ENCODE measurements around the gene RBBP8NL. TPM values are rescaled to one million over a fixed set of nuclear protein-coding genes. Genes with fewer than 3 reads are reported as not detected.

The RBBP8NL gene
- total and polyA plus RNA-seq, 9 of the 15 experiments (the other 6 are each of a cell fraction or from before 2014, with no cell fraction given) = not detected

DNA sequence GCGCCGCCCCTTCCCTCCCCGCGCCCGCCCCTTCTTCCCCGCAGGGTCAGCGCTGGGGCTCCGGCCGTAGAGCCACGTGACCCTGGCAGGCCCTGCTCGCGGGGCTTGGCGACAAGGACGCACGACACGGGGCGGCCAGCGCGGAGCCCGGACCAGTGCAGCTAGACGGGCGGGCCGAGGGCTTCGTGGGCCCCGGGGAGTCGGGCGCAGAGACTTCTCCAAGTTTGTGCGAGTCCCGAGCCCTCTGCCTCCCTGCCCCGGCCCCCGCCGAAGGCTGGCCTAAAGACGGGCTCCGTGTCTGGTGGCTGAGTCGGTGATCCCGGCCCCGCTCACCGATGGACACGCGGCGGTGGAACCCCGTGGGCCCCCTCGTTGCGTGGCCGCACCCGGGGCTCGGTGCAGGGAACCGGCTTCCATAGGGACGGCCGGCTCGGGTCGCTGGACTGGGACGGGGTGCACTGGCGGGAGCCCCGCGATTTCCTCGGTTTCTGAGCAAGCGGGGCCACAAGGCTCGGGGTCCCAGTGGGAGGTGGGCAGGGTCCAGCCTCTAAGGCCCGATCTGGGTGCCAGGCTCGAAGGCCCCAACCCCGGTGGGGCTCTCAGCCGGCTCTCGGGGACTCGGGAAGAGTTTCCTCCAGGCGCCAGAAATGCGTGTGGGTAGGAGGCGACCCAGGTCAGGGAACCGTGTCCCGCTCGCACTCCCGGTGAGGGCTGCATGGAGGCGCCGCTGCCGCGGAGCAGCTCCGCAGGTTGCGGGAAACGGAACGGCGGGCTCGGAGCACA, 48.9 kb upstream of the RBBP8NL start (continued):
- TF ChIP-seq, protein P1, sequence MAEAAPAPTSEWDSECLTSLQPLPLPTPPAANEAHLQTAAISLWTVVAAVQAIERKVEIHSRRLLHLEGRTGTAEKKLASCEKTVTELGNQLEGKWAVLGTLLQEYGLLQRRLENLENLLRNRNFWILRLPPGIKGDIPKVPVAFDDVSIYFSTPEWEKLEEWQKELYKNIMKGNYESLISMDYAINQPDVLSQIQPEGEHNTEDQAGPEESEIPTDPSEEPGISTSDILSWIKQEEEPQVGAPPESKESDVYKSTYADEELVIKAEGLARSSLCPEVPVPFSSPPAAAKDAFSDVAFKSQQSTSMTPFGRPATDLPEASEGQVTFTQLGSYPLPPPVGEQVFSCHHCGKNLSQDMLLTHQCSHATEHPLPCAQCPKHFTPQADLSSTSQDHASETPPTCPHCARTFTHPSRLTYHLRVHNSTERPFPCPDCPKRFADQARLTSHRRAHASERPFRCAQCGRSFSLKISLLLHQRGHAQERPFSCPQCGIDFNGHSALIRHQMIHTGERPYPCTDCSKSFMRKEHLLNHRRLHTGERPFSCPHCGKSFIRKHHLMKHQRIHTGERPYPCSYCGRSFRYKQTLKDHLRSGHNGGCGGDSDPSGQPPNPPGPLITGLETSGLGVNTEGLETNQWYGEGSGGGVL (CRISPR knock-in tag; IDR thresholded peaks at IDR 0.05) = no peak
- TF ChIP-seq MCM5 (IDR thresholded peaks at IDR 0.05; ENCODE audit: low read depth) (no peak), ZFP36 (IDR thresholded peaks at IDR 0.05; ENCODE audit: low read depth, low read length, partially characterized antibody) (peak; percentile 57), EP300 (IDR thresholded peaks at IDR 0.05; ENCODE audit: low read length) (no peak), U2AF2 (optimal IDR thresholded peaks at IDR 0.05; ENCODE audit: low read depth, low read length) (no peak), HSF4 (CRISPR knock-in tag; IDR thresholded peaks at IDR 0.05; ENCODE audit: borderline replicate concordance) (no peak), PCBP2 (IDR thresholded peaks at IDR 0.05; ENCODE audit: low read depth, low read length, poor library complexity, severe bottlenecking) (no peak), HNRNPUL1 (IDR thresholded peaks at IDR 0.05; ENCODE audit: low read length) (no peak), ARNT (IDR thresholded peaks at IDR 0.05) (no peak), STAT5B (CRISPR knock-in tag; IDR thresholded peaks at IDR 0.05) (no peak), SAP30 (IDR thresholded peaks at IDR 0.05; ENCODE audit: borderline replicate concordance, insufficient read depth, low read depth, low read length, poor library complexity, severe bottlenecking) (no peak), IRF2 (CRISPR knock-in tag; IDR thresholded peaks at IDR 0.05) (no peak), TARDBP (IDR thresholded peaks at IDR 0.05) (no peak), TEAD1 (CRISPR knock-in tag; IDR thresholded peaks at IDR 0.05) (peak in 1 of 2 experiments; percentile 92; a peak in 2 of 4 replicates), KLF10 (CRISPR knock-in tag; IDR thresholded peaks at IDR 0.05) (no peak)
- TF ChIP-seq, protein P2, sequence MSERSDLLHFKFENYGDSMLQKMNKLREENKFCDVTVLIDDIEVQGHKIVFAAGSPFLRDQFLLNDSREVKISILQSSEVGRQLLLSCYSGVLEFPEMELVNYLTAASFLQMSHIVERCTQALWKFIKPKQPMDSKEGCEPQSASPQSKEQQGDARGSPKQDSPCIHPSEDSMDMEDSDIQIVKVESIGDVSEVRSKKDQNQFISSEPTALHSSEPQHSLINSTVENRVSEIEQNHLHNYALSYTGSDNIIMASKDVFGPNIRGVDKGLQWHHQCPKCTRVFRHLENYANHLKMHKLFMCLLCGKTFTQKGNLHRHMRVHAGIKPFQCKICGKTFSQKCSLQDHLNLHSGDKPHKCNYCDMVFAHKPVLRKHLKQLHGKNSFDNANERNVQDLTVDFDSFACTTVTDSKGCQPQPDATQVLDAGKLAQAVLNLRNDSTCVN (CRISPR knock-in tag; IDR thresholded peaks at IDR 0.05) = no peak
- TF ChIP-seq, protein P3, sequence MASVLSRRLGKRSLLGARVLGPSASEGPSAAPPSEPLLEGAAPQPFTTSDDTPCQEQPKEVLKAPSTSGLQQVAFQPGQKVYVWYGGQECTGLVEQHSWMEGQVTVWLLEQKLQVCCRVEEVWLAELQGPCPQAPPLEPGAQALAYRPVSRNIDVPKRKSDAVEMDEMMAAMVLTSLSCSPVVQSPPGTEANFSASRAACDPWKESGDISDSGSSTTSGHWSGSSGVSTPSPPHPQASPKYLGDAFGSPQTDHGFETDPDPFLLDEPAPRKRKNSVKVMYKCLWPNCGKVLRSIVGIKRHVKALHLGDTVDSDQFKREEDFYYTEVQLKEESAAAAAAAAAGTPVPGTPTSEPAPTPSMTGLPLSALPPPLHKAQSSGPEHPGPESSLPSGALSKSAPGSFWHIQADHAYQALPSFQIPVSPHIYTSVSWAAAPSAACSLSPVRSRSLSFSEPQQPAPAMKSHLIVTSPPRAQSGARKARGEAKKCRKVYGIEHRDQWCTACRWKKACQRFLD (CRISPR knock-in tag; IDR thresholded peaks at IDR 0.05) = no peak
- TF ChIP-seq, protein P4, sequence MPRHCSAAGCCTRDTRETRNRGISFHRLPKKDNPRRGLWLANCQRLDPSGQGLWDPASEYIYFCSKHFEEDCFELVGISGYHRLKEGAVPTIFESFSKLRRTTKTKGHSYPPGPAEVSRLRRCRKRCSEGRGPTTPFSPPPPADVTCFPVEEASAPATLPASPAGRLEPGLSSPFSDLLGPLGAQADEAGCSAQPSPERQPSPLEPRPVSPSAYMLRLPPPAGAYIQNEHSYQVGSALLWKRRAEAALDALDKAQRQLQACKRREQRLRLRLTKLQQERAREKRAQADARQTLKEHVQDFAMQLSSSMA (CRISPR knock-in tag; IDR thresholded peaks at IDR 0.05) = no peak
- TF ChIP-seq, protein P5, sequence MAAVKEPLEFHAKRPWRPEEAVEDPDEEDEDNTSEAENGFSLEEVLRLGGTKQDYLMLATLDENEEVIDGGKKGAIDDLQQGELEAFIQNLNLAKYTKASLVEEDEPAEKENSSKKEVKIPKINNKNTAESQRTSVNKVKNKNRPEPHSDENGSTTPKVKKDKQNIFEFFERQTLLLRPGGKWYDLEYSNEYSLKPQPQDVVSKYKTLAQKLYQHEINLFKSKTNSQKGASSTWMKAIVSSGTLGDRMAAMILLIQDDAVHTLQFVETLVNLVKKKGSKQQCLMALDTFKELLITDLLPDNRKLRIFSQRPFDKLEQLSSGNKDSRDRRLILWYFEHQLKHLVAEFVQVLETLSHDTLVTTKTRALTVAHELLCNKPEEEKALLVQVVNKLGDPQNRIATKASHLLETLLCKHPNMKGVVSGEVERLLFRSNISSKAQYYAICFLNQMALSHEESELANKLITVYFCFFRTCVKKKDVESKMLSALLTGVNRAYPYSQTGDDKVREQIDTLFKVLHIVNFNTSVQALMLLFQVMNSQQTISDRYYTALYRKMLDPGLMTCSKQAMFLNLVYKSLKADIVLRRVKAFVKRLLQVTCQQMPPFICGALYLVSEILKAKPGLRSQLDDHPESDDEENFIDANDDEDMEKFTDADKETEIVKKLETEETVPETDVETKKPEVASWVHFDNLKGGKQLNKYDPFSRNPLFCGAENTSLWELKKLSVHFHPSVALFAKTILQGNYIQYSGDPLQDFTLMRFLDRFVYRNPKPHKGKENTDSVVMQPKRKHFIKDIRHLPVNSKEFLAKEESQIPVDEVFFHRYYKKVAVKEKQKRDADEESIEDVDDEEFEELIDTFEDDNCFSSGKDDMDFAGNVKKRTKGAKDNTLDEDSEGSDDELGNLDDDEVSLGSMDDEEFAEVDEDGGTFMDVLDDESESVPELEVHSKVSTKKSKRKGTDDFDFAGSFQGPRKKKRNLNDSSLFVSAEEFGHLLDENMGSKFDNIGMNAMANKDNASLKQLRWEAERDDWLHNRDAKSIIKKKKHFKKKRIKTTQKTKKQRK (IDR thresholded peaks at IDR 0.05; ENCODE audit: borderline replicate concordance, low read depth, low read length) = no peak

Data from K562 (cell line).